Panc1 (cell line): ENCODE data around the gene OGDH. TPM values are rescaled to one million over a fixed set of nuclear protein-coding genes. Genes with fewer than 3 reads are reported as not detected.
A peak's percentile ranks its signal among the peaks of the same experiment; 100 is the strongest.

Source experiments
- ATAC-seq: fragments of 200-7000 bp; cut with Tn5 transposase; 2 replicates; pipeline ENCODE4 v1.9.1; 2020; ENCODE audit warnings: mild to moderate bottlenecking, moderate library complexity
- BruUV-seq: library from RNA; stranded (reverse); fragments of 400-500 nt; replicated peaks from 2 replicates; lab custom pipeline; 2021; lab: Mats Ljungman, UMichigan
- CTCF ChIA-PET: fragments of 300-600 bp; sonication (Branson Sonifier 250); formaldehyde crosslinking; loops from one replicate; lab custom pipeline; 2022; ENCODE audit warnings: antibody characterized with exemption; lab: Charles Lee
- POLR2A ChIA-PET: fragments of 300-600 bp; sonication (Branson Sonifier 250); formaldehyde crosslinking; loops from one replicate; lab custom pipeline; 2022; ENCODE audit warnings: antibody characterized with exemption; lab: Charles Lee
- DNase-seq: peaks from one replicate; pipeline ENCODE4 v3.0.0-alpha.2; 2010; ENCODE audit warnings: low read depth, low spot score
- H3K27ac ChIP-seq: 2 replicates; pipeline ENCODE4 v1.5.1; 2011; ENCODE audit warnings: mild to moderate bottlenecking, low read length, inconsistent platforms
- H3K27me3 ChIP-seq: fragments of 200-500 bp; sonication (Bioruptor generic); 2 replicates; pipeline ENCODE4 v1.6.0; 2014; ENCODE audit warnings: low read length, inconsistent platforms; ENCODE audit not compliant: control insufficient read depth, insufficient read depth
- H3K36me3 ChIP-seq: fragments of 200-500 bp; sonication (Bioruptor generic); 2 replicates; pipeline ENCODE4 v1.5.1; 2014; ENCODE audit warnings: inconsistent platforms, mild to moderate bottlenecking, low read length, moderate library complexity; ENCODE audit not compliant: control insufficient read depth, insufficient read depth
- H3K4me1 ChIP-seq: 2 replicates; pipeline ENCODE4 v1.5.1; 2011; ENCODE audit warnings: inconsistent platforms, mild to moderate bottlenecking, low read length, moderate library complexity; ENCODE audit not compliant: control insufficient read depth, insufficient read depth
- H3K4me3 ChIP-seq, 2 experiments: 2 replicates each; pipeline ENCODE4 v1.5.1; 2011 to 2012; ENCODE audit warnings: low read depth in 2 of 2, low read length in 2 of 2, mild to moderate bottlenecking in 2 of 2, inconsistent platforms in 1 of 2, moderate library complexity in 1 of 2
- H3K9me3 ChIP-seq: fragments of 200-500 bp; sonication (Bioruptor generic); 2 replicates; pipeline ENCODE4 v1.5.1; 2014; ENCODE audit warnings: low read depth, mild to moderate bottlenecking, inconsistent platforms, low read length, moderate library complexity; ENCODE audit not compliant: control insufficient read depth, insufficient read depth
- CTCF ChIP-seq: fragments of 450-650 bp; IDR thresholded peaks from 2 replicates; pipeline ENCODE4 v1.5.1; 2017; ENCODE audit warnings: mild to moderate bottlenecking
- POLR2AphosphoS5 ChIP-seq: IDR thresholded peaks from 2 replicates; pipeline ENCODE4 v1.6.1; 2012; ENCODE audit warnings: mild to moderate bottlenecking, low read depth, low read length, moderate library complexity
- REST ChIP-seq, 2 experiments: IDR thresholded peaks; 2 replicates each; pipeline ENCODE4 v1.6.1; 2011 to 2012; ENCODE audit warnings: low read depth in 2 of 2, control low read depth in 1 of 2, low read length in 1 of 2, mild to moderate bottlenecking in 1 of 2, moderate library complexity in 1 of 2; ENCODE audit not compliant: insufficient read depth in 1 of 2
- SIN3A ChIP-seq: IDR thresholded peaks from 2 replicates; pipeline ENCODE4 v1.6.1; 2012; ENCODE audit warnings: low read depth, mild to moderate bottlenecking, low read length, moderate library complexity, borderline replicate concordance; ENCODE audit not compliant: insufficient read depth
- TCF7L2 ChIP-seq: IDR thresholded peaks from 2 replicates; pipeline ENCODE4 v1.6.1; 2011; ENCODE audit warnings: mild to moderate bottlenecking, low read depth, low read length, inconsistent platforms
- in situ Hi-C: cut with HindIII; loops from 2 replicates; pipeline ENCODE4 v1.10.0; 2016; ENCODE audit warnings: low sequenced_read_pairs, low pct_unique_long_range_greater_than_20kb
- intact Hi-C: fragments of 100-400 bp; cut with micrococcal nuclease; formaldehyde crosslinking; loops from one replicate; pipeline ENCODE4 v1.10.0; 2022; ENCODE audit not compliant: unreplicated experiment
- total RNA-seq: library from RNA; stranded (reverse); gene quantifications from one replicate; pipeline ENCODE4 v1.2.1, GENCODE V29; 2021; ENCODE audit not compliant: unreplicated experiment

The OGDH gene
- total RNA-seq, 1 experiment from 2014 or later = 166 TPM

GRCh38 chr7:44581879-44582603 lies 24.4 kb upstream of the OGDH start, which contains the start of gene TMED4:
Gene TMED4 (minus strand): TSS chr7:44582231. CDS start chr7:44582206, 25 bp downstream.
- Histone ChIP-seq H3K9me3 (no peaks in the 10 kb centered on the region), H3K36me3 (peaks cover 16% of the 10 kb centered on the region), H3K4me1 (peaks cover 11% of the 10 kb centered on the region), H3K27me3 (no peaks in the 10 kb centered on the region), H3K27ac (peak within 1 kb of the TSS; percentile 90), H3K4me3 (peak within 1 kb of the TSS; percentile 90 to 97)
- ATAC-seq (peak; percentile 96), DNase-seq (peak; percentile 97)
- ChIA-PET CTCF (interaction anchor here (0.5 kb wide), 1 partner anchor 32 kb away, joined by 5 read pairs; no protein-coding TSS in a partner anchor), POLR2A (interaction anchor here (0.6 to 1.7 kb wide), 5 partner anchors 8 to 1796 kb away, joined by 3 to 7 read pairs (median 3); partner anchors contain the start of gene DDX56)
- no TSS peak for BruUV-seq
- TF ChIP-seq SIN3A (no peak), POLR2AphosphoS5 (peak; percentile 99), CTCF (no peak), REST (IDR thresholded peaks at IDR 0.05; ENCODE audit: insufficient read depth in 1 of 2, low read depth in 2 of 2, low read length in 1 of 2) (peak in 1 of 2 experiments; percentile 22; a peak in 1 of 4 replicates)
- intact Hi-C loops = loop anchor here (10.0 kb wide), 1 partner anchor 553 kb away; no protein-coding TSS in a partner anchor
- in situ Hi-C loops = no loop called here

GRCh38 chr7:44583146-44583865 lies 23.1 kb upstream of the OGDH start:
- ChIA-PET POLR2A (interaction anchor here (0.6 to 1.7 kb wide), 2 partner anchors 9 to 263 kb away, joined by 3 to 4 read pairs; partner anchors contain the start of gene DDX56), CTCF (no interaction called here)
- Histone ChIP-seq H3K27ac (peak overlapping the region; percentile 89), H3K36me3 (peaks cover 11% of the 10 kb centered on the region), H3K4me1 (peaks cover 13% of the 10 kb centered on the region), H3K27me3 (no peaks in the 10 kb centered on the region), H3K9me3 (no peaks in the 10 kb centered on the region), H3K4me3 (peak overlapping the region; percentile 71 to 90)
- in situ Hi-C loops (no loop called here), intact Hi-C loops (loop anchor here (10.0 kb wide), 1 partner anchor 551 kb away; no protein-coding TSS in a partner anchor)
- no peak for TF ChIP-seq CTCF
- no peak for TF ChIP-seq POLR2AphosphoS5
- no peak for TF ChIP-seq REST (IDR thresholded peaks at IDR 0.05; ENCODE audit: insufficient read depth in 1 of 2, low read depth in 2 of 2, low read length in 1 of 2)
- no peak for TF ChIP-seq TCF7L2
- TF ChIP-seq SIN3A = no peak
- ATAC-seq (no peak), DNase-seq (no peak)
- no TSS peak for BruUV-seq
